Neuronal stem cell (in vitro differentiated cells): ENCODE measurements around the gene SLC25A52.
"Not testable (repeated sequence)": the region's sequence is repeated elsewhere in the genome, so short reads cannot be mapped to it uniquely, and the experiment has no call there.

Source experiments
- DNase-seq: peaks from one replicate; pipeline ENCODE4 v3.0.0-alpha.2; 2013; ENCODE audit warnings: low spot score
- H2AFZ ChIP-seq: one replicate; pipeline ENCODE4 v1.6.1; 2013; ENCODE audit warnings: mild to moderate bottlenecking, low read length, inconsistent platforms
- H2AK5ac ChIP-seq: 2 replicates; pipeline ENCODE4 v1.6.1; 2013; ENCODE audit warnings: low read depth, mild to moderate bottlenecking, inconsistent platforms, low read length, moderate library complexity, mixed read lengths
- H2BK120ac ChIP-seq: 2 replicates; pipeline ENCODE4 v1.6.1; 2013; ENCODE audit warnings: low read depth, mild to moderate bottlenecking, inconsistent platforms, low read length, moderate library complexity, mixed read lengths
- H2BK12ac ChIP-seq: one replicate; pipeline ENCODE4 v1.6.1; 2013; ENCODE audit warnings: low read length, inconsistent platforms
- H2BK15ac ChIP-seq: 2 replicates; pipeline ENCODE4 v1.6.1; 2013; ENCODE audit warnings: mild to moderate bottlenecking, low read length, inconsistent platforms, mixed read lengths
- H2BK5ac ChIP-seq: one replicate; pipeline ENCODE4 v1.6.1; 2013; ENCODE audit warnings: inconsistent platforms, mild to moderate bottlenecking, low read length, moderate library complexity
- H3K14ac ChIP-seq: one replicate; pipeline ENCODE4 v1.6.1; 2013; ENCODE audit warnings: low read length, inconsistent platforms
- H3K18ac ChIP-seq: 2 replicates; pipeline ENCODE4 v1.6.1; 2013; ENCODE audit warnings: low read length, inconsistent platforms
- H3K23ac ChIP-seq: 2 replicates; pipeline ENCODE4 v1.6.1; 2013; ENCODE audit warnings: low read depth, mild to moderate bottlenecking, mixed read lengths, low read length, inconsistent platforms; ENCODE audit not compliant: poor library complexity
- H3K27ac ChIP-seq: replicated peaks from 3 replicates; pipeline ENCODE4 v1.5.1; 2013; ENCODE audit warnings: low read length, inconsistent platforms
- H3K27me3 ChIP-seq, 3 experiments: 2 replicates each; pipeline ENCODE4 v1.6.1; 2013; ENCODE audit warnings: low read length in 3 of 3, mild to moderate bottlenecking in 2 of 3, inconsistent platforms in 1 of 3, low read depth in 1 of 3, mixed read lengths in 1 of 3, moderate library complexity in 1 of 3; ENCODE audit not compliant: control insufficient read depth in 3 of 3, insufficient read depth in 3 of 3
- H3K36me3 ChIP-seq, 2 donors: replicated peaks in 1 of 2; 2 replicates each; pipeline ENCODE4 v1.6.1; 2013; ENCODE audit warnings: low read length in 2 of 2; ENCODE audit not compliant: control insufficient read depth in 2 of 2, insufficient read depth in 2 of 2
- H3K4ac ChIP-seq: 2 replicates; pipeline ENCODE4 v1.6.1; 2013; ENCODE audit warnings: inconsistent platforms, mild to moderate bottlenecking, low read length, moderate library complexity
- H3K4me1 ChIP-seq, 2 donors: 1 replicate in 1 of 2; 2 replicates in 1 of 2; pipeline ENCODE4 v1.6.1; 2013; ENCODE audit warnings: low read length in 2 of 2, low read depth in 1 of 2; ENCODE audit not compliant: control insufficient read depth in 2 of 2, insufficient read depth in 1 of 2
- H3K4me2 ChIP-seq: one replicate; pipeline ENCODE4 v1.6.1; 2013; ENCODE audit warnings: mild to moderate bottlenecking, low read length, inconsistent platforms; ENCODE audit not compliant: insufficient read depth, poor library complexity, severe bottlenecking
- H3K4me3 ChIP-seq, 2 donors: 2 replicates each; pipeline ENCODE4 v1.5.1; 2013; ENCODE audit warnings: low read length in 2 of 2, mild to moderate bottlenecking in 2 of 2, inconsistent platforms in 1 of 2, moderate library complexity in 1 of 2
- H3K79me1 ChIP-seq: one replicate; pipeline ENCODE4 v1.6.1; 2013; ENCODE audit warnings: low read depth, mild to moderate bottlenecking, inconsistent platforms, low read length, moderate library complexity
- H3K9ac ChIP-seq: one replicate; pipeline ENCODE4 v1.6.1; 2013; ENCODE audit warnings: mild to moderate bottlenecking, low read depth, low read length, inconsistent platforms; ENCODE audit not compliant: poor library complexity
- H3K9me3 ChIP-seq, 2 donors: replicated peaks in 1 of 2; 2 replicates each; pipeline versions ENCODE3 to v1.6.1; 2013; ENCODE audit warnings: low read length in 2 of 2, mild to moderate bottlenecking in 2 of 2, inconsistent platforms in 1 of 2, low read depth in 1 of 2, mixed read lengths in 1 of 2, moderate library complexity in 1 of 2; ENCODE audit not compliant: control insufficient read depth in 2 of 2, insufficient read depth in 1 of 2
- H4K8ac ChIP-seq: one replicate; pipeline ENCODE4 v1.6.1; 2013; ENCODE audit warnings: low read depth, mild to moderate bottlenecking, inconsistent platforms, low read length, moderate library complexity
- H4K91ac ChIP-seq: one replicate; pipeline ENCODE4 v1.6.1; 2013; ENCODE audit warnings: low read length, low read depth, mild to moderate bottlenecking, inconsistent platforms; ENCODE audit not compliant: poor library complexity
- WGBS, 2 donors: extraction: QIAGEN DNeasy Blood & Tissue Kit; methylation state at CpG; one replicate each; pipeline ENCODE4 v1.1.7; 2013; ENCODE audit warnings: missing lambda C conversion rate in 2 of 2, mixed read lengths in 1 of 2; ENCODE audit not compliant: insufficient read length in 2 of 2, insufficient replicate concordance in 1 of 2; ENCODE audit errors: extremely low coverage in 2 of 2; 5-methylcytosine and 5-hydroxymethylcytosine counted together

The SLC25A52 gene

GRCh38 chr18:31738460-31739407, 21.9 kb downstream of the SLC25A52 start:
- WGBS, 2 donors = no CpG with 5 or more reads among the region's 11 CpGs
- no peaks in the 10 kb centered on the region for H3K4me1 ChIP-seq
- no peaks in the 10 kb centered on the region for H3K79me1 ChIP-seq
- no peak overlapping the region for H3K14ac ChIP-seq
- H4K91ac ChIP-seq = no peak overlapping the region
- H4K8ac ChIP-seq = no peak overlapping the region
- no peak overlapping the region for H3K4ac ChIP-seq
- no peak overlapping the region for H3K9ac ChIP-seq
- no peak overlapping the region for H3K18ac ChIP-seq
- H2AFZ ChIP-seq = no peak overlapping the region
- no peak overlapping the region for H2BK15ac ChIP-seq
- H2BK120ac ChIP-seq = no peak overlapping the region
- no peak overlapping the region for H3K4me2 ChIP-seq
- H2BK5ac ChIP-seq = no peak overlapping the region
- H2AK5ac ChIP-seq = no peak overlapping the region
- H3K9me3 ChIP-seq = peaks cover 4 to 10% of the 10 kb centered on the region in 2 donors
- H3K36me3 ChIP-seq = no peaks in the 10 kb centered on the region
- no peak overlapping the region for H3K27ac ChIP-seq
- DNase-seq = no peak
- H3K27me3 ChIP-seq = no peaks in the 10 kb centered on the region
- H3K4me3 ChIP-seq = no peak overlapping the region
- H2BK12ac ChIP-seq = no peak overlapping the region
- no peak overlapping the region for H3K23ac ChIP-seq

- Histone ChIP-seq H3K4me1 (no peaks in the 10 kb centered on the region), H4K91ac (no peak overlapping the region), H3K4me3 (no peak overlapping the region), H3K4ac (no peak overlapping the region), H2BK15ac (no peak overlapping the region), H3K14ac (no peak overlapping the region), H3K79me1 (no peaks in the 10 kb centered on the region), H3K36me3 (no peaks in the 10 kb centered on the region), H2BK120ac (no peak overlapping the region), H2AK5ac (no peak overlapping the region), H3K9me3 (peaks cover 2 to 4% of the 10 kb centered on the region in 2 donors), H2AFZ (no peak overlapping the region), H3K23ac (no peak overlapping the region), H3K9ac (no peak overlapping the region), H3K27me3 (peaks cover 0 to 2% (median 0%) of the 10 kb centered on the region in 3 experiments), H3K4me2 (no peak overlapping the region), H2BK5ac (no peak overlapping the region), H3K27ac (no peak overlapping the region), H2BK12ac (no peak overlapping the region), H3K18ac (no peak overlapping the region), H4K8ac (no peak overlapping the region)
- WGBS, 2 donors = no CpG with 5 or more reads among the region's 2 CpGs
- DNase-seq = no peak
Observed at GRCh38 chr18:31736630-31737029, 24.1 kb downstream of the SLC25A52 start.

- Histone ChIP-seq H3K4me1 (no peaks in the 10 kb centered on the region), H2BK12ac (no peak overlapping the region), H3K79me1 (no peaks in the 10 kb centered on the region), H3K4me2 (no peak overlapping the region), H2AK5ac (no peak overlapping the region), H3K27me3 (peaks cover 0 to 6% (median 0%) of the 10 kb centered on the region in 3 experiments), H3K14ac (no peak overlapping the region), H3K9ac (no peak overlapping the region), H3K27ac (no peak overlapping the region), H3K18ac (no peak overlapping the region), H3K23ac (no peak overlapping the region), H4K91ac (no peak overlapping the region), H3K4me3 (no peak overlapping the region), H2BK5ac (no peak overlapping the region), H2BK15ac (no peak overlapping the region), H2BK120ac (no peak overlapping the region), H2AFZ (no peak overlapping the region), H3K9me3 (no peaks in the 10 kb centered on the region), H4K8ac (no peak overlapping the region), H3K36me3 (no peaks in the 10 kb centered on the region), H3K4ac (no peak overlapping the region)
- no CpG with 5 or more reads among the region's 3 CpGs for WGBS, 2 donors
- no peak for DNase-seq
Observed at GRCh38 chr18:31731628-31732027, 29.1 kb downstream of the SLC25A52 start.

- H4K8ac ChIP-seq, H2BK15ac ChIP-seq, H3K9ac ChIP-seq, H4K91ac ChIP-seq, DNase-seq, H3K27me3 ChIP-seq, H3K14ac ChIP-seq, H3K79me1 ChIP-seq, H3K4ac ChIP-seq, H3K4me1 ChIP-seq, H3K18ac ChIP-seq, H3K9me3 ChIP-seq, H2BK12ac ChIP-seq, H2BK120ac ChIP-seq, H3K27ac ChIP-seq, H2AK5ac ChIP-seq, H2BK5ac ChIP-seq, H3K36me3 ChIP-seq, H3K23ac ChIP-seq, H2AFZ ChIP-seq, H3K4me3 ChIP-seq, H3K4me2 ChIP-seq: not testable (repeated sequence)
- no CpG with 5 or more reads among the region's 2 CpGs for WGBS, 2 donors
Observed at GRCh38 chr18:31729196-31729595, 31.5 kb downstream of the SLC25A52 start.
